Measurements from ENCODE around the gene SNX5. TPM values are rescaled to one million over a fixed set of nuclear protein-coding genes. Genes with fewer than 3 reads are reported as not detected.

SNX5 gene
- total and polyA plus RNA-seq, 2 of the 13 experiments (the other 11 are each of a cell fraction or from before 2014, with no cell fraction given): 664 to 1,040 TPM

GRCh38 chr20:17960927-17961586, 7.5 kb downstream of the SNX5 start (continued):
- TF ChIP-seq THYN1 (CRISPR knock-in tag; IDR thresholded peaks at IDR 0.05; ENCODE audit: borderline replicate concordance, low read depth): peak; percentile 87; the same call in 1 of the 2 replicates
- TF ChIP-seq ZNF382 (CRISPR knock-in tag; IDR thresholded peaks at IDR 0.05; ENCODE audit: borderline replicate concordance): no peak
- TF ChIP-seq PREB (CRISPR knock-in tag; IDR thresholded peaks at IDR 0.05): no peak
- no peak for TF ChIP-seq NRL (CRISPR knock-in tag; IDR thresholded peaks at IDR 0.05; ENCODE audit: borderline replicate concordance)
- TF ChIP-seq THAP11 (CRISPR knock-in tag; IDR thresholded peaks at IDR 0.05): 0 out of 2 replicates have a peak, but pooled peaks have one; percentile 48
- no peak for TF ChIP-seq ZNF577 (CRISPR knock-in tag; IDR thresholded peaks at IDR 0.05; ENCODE audit: borderline replicate concordance, low read depth)
- no peak for TF ChIP-seq TRIM24 (CRISPR knock-in tag; IDR thresholded peaks at IDR 0.05)
- TF ChIP-seq DPF2 (CRISPR knock-in tag; IDR thresholded peaks at IDR 0.05; ENCODE audit: borderline replicate concordance, low read depth): peak; percentile 52; the same call in 1 of the 2 replicates
- TF ChIP-seq IRF2 (CRISPR knock-in tag; IDR thresholded peaks at IDR 0.05): peak; percentile 73
- TF ChIP-seq, protein P1, sequence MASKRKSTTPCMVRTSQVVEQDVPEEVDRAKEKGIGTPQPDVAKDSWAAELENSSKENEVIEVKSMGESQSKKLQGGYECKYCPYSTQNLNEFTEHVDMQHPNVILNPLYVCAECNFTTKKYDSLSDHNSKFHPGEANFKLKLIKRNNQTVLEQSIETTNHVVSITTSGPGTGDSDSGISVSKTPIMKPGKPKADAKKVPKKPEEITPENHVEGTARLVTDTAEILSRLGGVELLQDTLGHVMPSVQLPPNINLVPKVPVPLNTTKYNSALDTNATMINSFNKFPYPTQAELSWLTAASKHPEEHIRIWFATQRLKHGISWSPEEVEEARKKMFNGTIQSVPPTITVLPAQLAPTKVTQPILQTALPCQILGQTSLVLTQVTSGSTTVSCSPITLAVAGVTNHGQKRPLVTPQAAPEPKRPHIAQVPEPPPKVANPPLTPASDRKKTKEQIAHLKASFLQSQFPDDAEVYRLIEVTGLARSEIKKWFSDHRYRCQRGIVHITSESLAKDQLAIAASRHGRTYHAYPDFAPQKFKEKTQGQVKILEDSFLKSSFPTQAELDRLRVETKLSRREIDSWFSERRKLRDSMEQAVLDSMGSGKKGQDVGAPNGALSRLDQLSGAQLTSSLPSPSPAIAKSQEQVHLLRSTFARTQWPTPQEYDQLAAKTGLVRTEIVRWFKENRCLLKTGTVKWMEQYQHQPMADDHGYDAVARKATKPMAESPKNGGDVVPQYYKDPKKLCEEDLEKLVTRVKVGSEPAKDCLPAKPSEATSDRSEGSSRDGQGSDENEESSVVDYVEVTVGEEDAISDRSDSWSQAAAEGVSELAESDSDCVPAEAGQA (IDR thresholded peaks at IDR 0.05; ENCODE audit: low read depth): 0 out of 2 replicates have a peak, but pooled peaks have one; percentile 32
- TF ChIP-seq, protein P1 (CRISPR knock-in tag; IDR thresholded peaks at IDR 0.05; ENCODE audit: borderline replicate concordance): no peak
- TF ChIP-seq SRF (IDR thresholded peaks at IDR 0.05; ENCODE audit: low read depth, low read length): peak; percentile 67
- 0 out of 2 replicates have a peak, but pooled peaks have one; percentile 11 for TF ChIP-seq TFE3 (CRISPR knock-in tag; IDR thresholded peaks at IDR 0.05)
- TF ChIP-seq HNRNPUL1 (IDR thresholded peaks at IDR 0.05; ENCODE audit: low read depth, low read length): no peak
- TF ChIP-seq ZSCAN12 (CRISPR knock-in tag; IDR thresholded peaks at IDR 0.05): peak; percentile 89; the same call in 1 of the 2 replicates
- no peak for TF ChIP-seq NPAS2 (CRISPR knock-in tag; IDR thresholded peaks at IDR 0.05; ENCODE audit: borderline replicate concordance)
- TF ChIP-seq THAP9 (CRISPR knock-in tag; IDR thresholded peaks at IDR 0.05; ENCODE audit: borderline replicate concordance): no peak
